PC-9 (cell line): ENCODE data around the gene PPP2CA. TPM values are rescaled to one million over a fixed set of nuclear protein-coding genes. Genes with fewer than 3 reads are reported as not detected.
"Not testable (repeated sequence)": the region's sequence is repeated elsewhere in the genome, so short reads cannot be mapped to it uniquely, and the experiment has no call there.

Experiments
- BruUV-seq: library from RNA; stranded (reverse); fragments of 400-500 nt; replicated peaks from 2 replicates; lab custom pipeline; 2021; lab: Mats Ljungman, UMichigan
- CTCF ChIA-PET: fragments of 300-600 bp; sonication (Branson Sonifier 250); formaldehyde crosslinking; loops from one replicate; lab custom pipeline; 2022; ENCODE audit warnings: antibody characterized with exemption; lab: Charles Lee
- POLR2A ChIA-PET: fragments of 300-600 bp; sonication (Branson Sonifier 250); formaldehyde crosslinking; loops from one replicate; lab custom pipeline; 2022; ENCODE audit warnings: antibody characterized with exemption; ENCODE audit not compliant: unreplicated experiment; lab: Charles Lee
- DNase-seq, 2 experiments: peaks; one replicate each; pipeline versions ENCODE4 v3.0.0 to v3.0.0-alpha.2; 2015 to 2022; ENCODE audit warnings: mixed read lengths in 1 of 2
- H2AFZ ChIP-seq: fragments of 200-600 bp; sonication (generic); 2 replicates; pipeline ENCODE4 v1.8.1; 2017; ENCODE audit warnings: antibody characterized with exemption
- H3F3A ChIP-seq: fragments of 200-600 bp; sonication (generic); 2 replicates; pipeline ENCODE4 v1.8.1; 2017; ENCODE audit warnings: antibody characterized with exemption, mild to moderate bottlenecking, low read depth; ENCODE audit not compliant: insufficient read depth
- H3K27ac ChIP-seq: fragments of 200-600 bp; sonication (generic); 2 replicates; pipeline ENCODE4 v1.6.1; 2016; ENCODE audit warnings: mixed run types
- H3K27me3 ChIP-seq: fragments of 200-600 bp; sonication (generic); 2 replicates; pipeline ENCODE4 v1.6.1; 2016; ENCODE audit warnings: low read depth, mixed run types; ENCODE audit not compliant: insufficient read depth
- H3K36me3 ChIP-seq: fragments of 200-600 bp; sonication (generic); 2 replicates; pipeline ENCODE4 v1.6.1; 2016; ENCODE audit warnings: low read depth, mixed run types
- H3K4me1 ChIP-seq: fragments of 200-600 bp; sonication (generic); replicated peaks from 2 replicates; pipeline ENCODE4 v1.6.1; 2016; ENCODE audit warnings: mixed run types; ENCODE audit not compliant: insufficient read depth
- H3K4me2 ChIP-seq: fragments of 200-600 bp; sonication (generic); 2 replicates; pipeline ENCODE4 v1.6.1; 2017; ENCODE audit warnings: mixed run types
- H3K4me3 ChIP-seq: fragments of 200-600 bp; sonication (generic); 2 replicates; pipeline ENCODE4 v1.6.1; 2016; ENCODE audit warnings: mixed run types
- H3K79me2 ChIP-seq: fragments of 200-600 bp; sonication (generic); 2 replicates; pipeline ENCODE4 v1.6.1; 2017; ENCODE audit warnings: low read depth, mixed run types
- H3K9me2 ChIP-seq: fragments of 200-600 bp; sonication (generic); 2 replicates; pipeline ENCODE4 v1.8.1; 2017; ENCODE audit warnings: mild to moderate bottlenecking; ENCODE audit not compliant: insufficient read depth
- H3K9me3 ChIP-seq: fragments of 200-600 bp; sonication (generic); 2 replicates; pipeline ENCODE4 v1.8.1; 2016; ENCODE audit warnings: low read depth; ENCODE audit not compliant: insufficient read depth
- H4K20me1 ChIP-seq: fragments of 200-600 bp; sonication (generic); 2 replicates; pipeline ENCODE4 v1.8.1; 2017; ENCODE audit not compliant: insufficient read depth
- EZH2 ChIP-seq: fragments of 200-600 bp; sonication (generic); IDR thresholded peaks from 2 replicates; pipeline ENCODE4 v1.8.0; 2017; ENCODE audit warnings: antibody characterized with exemption, low read depth
- intact Hi-C: fragments of 100-400 bp; cut with micrococcal nuclease; formaldehyde crosslinking; loops from one replicate; pipeline ENCODE4 v1.10.0; 2022; ENCODE audit not compliant: unreplicated experiment
- total RNA-seq: library from RNA; stranded (reverse); gene quantifications from 2 replicates; pipeline ENCODE4 v1.2.3, GENCODE V29; 2021
- TF ChIP-seq, protein P1 (sequence below): fragments of 200-600 bp; sonication (generic); conservative IDR thresholded peaks from 2 replicates; pipeline ENCODE4 v1.6.1; 2017; ENCODE audit warnings: mixed run types, antibody characterized with exemption, mild to moderate bottlenecking, moderate library complexity

The PPP2CA gene
- total RNA-seq, 1 experiment from 2014 or later = 149 TPM

DNA sequence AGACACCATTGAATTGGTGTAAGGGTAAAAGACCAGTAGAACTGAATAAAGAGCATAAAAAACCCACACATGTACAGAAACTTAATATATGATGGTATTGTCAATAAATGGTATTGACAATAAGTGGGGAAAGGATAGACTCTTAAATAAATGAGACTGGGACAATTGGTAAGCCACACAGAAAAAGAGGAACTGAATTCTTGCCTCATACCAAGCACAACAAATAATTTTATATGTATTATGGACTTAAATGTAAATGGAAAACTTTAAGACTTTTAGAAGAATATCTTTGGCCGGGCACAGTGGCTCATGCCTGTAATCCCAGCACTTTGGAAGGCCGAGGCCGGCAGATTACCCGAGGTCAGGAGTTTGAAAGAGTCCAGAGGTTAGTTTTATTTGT lies 37.9 kb upstream of the PPP2CA start:
- H3K36me3 ChIP-seq = no peaks in the 10 kb centered on the region
- H3K27ac ChIP-seq = no peak overlapping the region
- H3K9me3 ChIP-seq = peaks cover 41% of the 10 kb centered on the region
- H3K79me2 ChIP-seq = no peaks in the 10 kb centered on the region
- TF ChIP-seq, protein P1, sequence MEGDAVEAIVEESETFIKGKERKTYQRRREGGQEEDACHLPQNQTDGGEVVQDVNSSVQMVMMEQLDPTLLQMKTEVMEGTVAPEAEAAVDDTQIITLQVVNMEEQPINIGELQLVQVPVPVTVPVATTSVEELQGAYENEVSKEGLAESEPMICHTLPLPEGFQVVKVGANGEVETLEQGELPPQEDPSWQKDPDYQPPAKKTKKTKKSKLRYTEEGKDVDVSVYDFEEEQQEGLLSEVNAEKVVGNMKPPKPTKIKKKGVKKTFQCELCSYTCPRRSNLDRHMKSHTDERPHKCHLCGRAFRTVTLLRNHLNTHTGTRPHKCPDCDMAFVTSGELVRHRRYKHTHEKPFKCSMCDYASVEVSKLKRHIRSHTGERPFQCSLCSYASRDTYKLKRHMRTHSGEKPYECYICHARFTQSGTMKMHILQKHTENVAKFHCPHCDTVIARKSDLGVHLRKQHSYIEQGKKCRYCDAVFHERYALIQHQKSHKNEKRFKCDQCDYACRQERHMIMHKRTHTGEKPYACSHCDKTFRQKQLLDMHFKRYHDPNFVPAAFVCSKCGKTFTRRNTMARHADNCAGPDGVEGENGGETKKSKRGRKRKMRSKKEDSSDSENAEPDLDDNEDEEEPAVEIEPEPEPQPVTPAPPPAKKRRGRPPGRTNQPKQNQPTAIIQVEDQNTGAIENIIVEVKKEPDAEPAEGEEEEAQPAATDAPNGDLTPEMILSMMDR = no peak
- TF ChIP-seq EZH2 = no peak
- no peaks in the 10 kb centered on the region for H3K27me3 ChIP-seq
- intact Hi-C loops = no loop called here
- BruUV-seq = no TSS peak
- no peak overlapping the region for H2AFZ ChIP-seq
- no peak overlapping the region for H3K4me2 ChIP-seq
- H3K9me2 ChIP-seq = no peaks in the 10 kb centered on the region
- H3F3A ChIP-seq = peaks cover 6% of the 10 kb centered on the region; the same call in 1 of the 2 replicates
- no peak for DNase-seq
- peaks cover 9% of the 10 kb centered on the region; the same call in 1 of the 2 replicates for H3K4me1 ChIP-seq
- ChIA-PET POLR2A (no interaction called here), CTCF (interaction anchor here (0.7 kb wide), 1 partner anchor 81 kb away, joined by 3 read pairs; no protein-coding TSS in a partner anchor)
- H4K20me1 ChIP-seq = no peaks in the 10 kb centered on the region
- H3K4me3 ChIP-seq = no peak overlapping the region

DNA sequence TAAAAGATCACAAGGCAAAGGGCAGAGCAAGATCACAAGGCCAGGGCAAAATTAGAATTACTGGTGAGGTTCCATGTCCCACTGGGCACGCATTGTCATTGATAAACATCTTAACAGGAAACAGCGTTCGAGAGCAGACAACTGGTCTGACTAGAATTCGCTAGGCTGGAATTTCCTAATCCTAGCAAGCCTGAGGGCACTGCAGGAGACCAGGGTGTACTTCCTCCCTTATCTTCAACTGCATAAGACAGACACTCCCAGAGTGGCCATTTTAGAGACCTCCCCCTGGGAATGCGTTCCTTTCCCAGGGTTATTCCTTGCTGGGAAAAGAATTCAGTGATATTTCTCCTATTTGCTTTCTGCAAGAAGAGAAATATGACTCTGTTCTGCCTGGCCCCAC lies 36.8 kb upstream of the PPP2CA start:
- H3K4me3 ChIP-seq, H3K79me2 ChIP-seq, BruUV-seq, H2AFZ ChIP-seq, H3K9me2 ChIP-seq, H4K20me1 ChIP-seq, CTCF ChIA-PET, H3K36me3 ChIP-seq, H3K4me2 ChIP-seq, intact Hi-C loops, H3K27me3 ChIP-seq, H3F3A ChIP-seq, POLR2A ChIA-PET, H3K4me1 ChIP-seq, H3K27ac ChIP-seq: not testable (repeated sequence)
- peaks cover 41% of the 10 kb centered on the region for H3K9me3 ChIP-seq
- peak in 1 of 2 experiments; percentile 70 for DNase-seq

GRCh38 chr5:134258896-134259295 lies 33.0 kb upstream of the PPP2CA start:
- Histone ChIP-seq H3K9me2 (no peaks in the 10 kb centered on the region), H3K27ac (no peak overlapping the region), H3K4me3 (no peak overlapping the region), H3K27me3 (no peaks in the 10 kb centered on the region), H3K9me3 (peaks cover 27% of the 10 kb centered on the region), H3K36me3 (no peaks in the 10 kb centered on the region), H3K79me2 (no peaks in the 10 kb centered on the region), H3K4me1 (peaks cover 4% of the 10 kb centered on the region), H4K20me1 (no peaks in the 10 kb centered on the region), H3K4me2 (no peak overlapping the region), H3F3A (peaks cover 9% of the 10 kb centered on the region; the same call in 1 of the 2 replicates), H2AFZ (no peak overlapping the region)
- ChIA-PET POLR2A (no interaction called here), CTCF (no interaction called here)
- intact Hi-C loops = no loop called here
- BruUV-seq = no TSS peak
- TF ChIP-seq EZH2 = no peak
- TF ChIP-seq, protein P1 = no peak
- no peak for DNase-seq

DNA sequence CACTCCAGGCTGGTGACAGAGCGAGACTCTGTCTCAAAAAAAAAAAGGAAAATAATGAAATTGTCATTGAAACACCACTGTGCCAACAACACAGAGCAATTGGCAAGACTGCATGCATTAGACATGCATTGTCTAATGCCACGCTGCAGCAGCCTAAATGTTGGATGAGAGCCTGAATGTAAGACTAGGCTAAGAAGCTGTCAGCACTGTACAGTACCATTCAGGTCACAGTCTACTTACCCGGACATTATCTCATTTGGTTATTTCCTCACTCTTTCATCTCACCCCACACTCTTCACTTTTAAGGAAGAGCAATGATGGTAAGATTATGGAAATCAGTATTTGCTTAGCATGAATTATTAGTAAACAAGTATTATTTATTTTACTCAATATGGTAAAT lies 31.3 kb upstream of the PPP2CA start:
- Histone ChIP-seq H3K79me2 (no peaks in the 10 kb centered on the region), H3K4me3 (no peak overlapping the region), H3K9me2 (no peaks in the 10 kb centered on the region), H2AFZ (no peak overlapping the region), H3K27ac (no peak overlapping the region), H3K27me3 (no peaks in the 10 kb centered on the region), H3K9me3 (peaks cover 10% of the 10 kb centered on the region), H4K20me1 (no peaks in the 10 kb centered on the region), H3K36me3 (no peaks in the 10 kb centered on the region), H3K4me1 (peaks cover 22% of the 10 kb centered on the region), H3F3A (peaks cover 11% of the 10 kb centered on the region; the same call in 1 of the 2 replicates), H3K4me2 (no peak overlapping the region)
- BruUV-seq = no TSS peak
- ChIA-PET POLR2A (no interaction called here), CTCF (no interaction called here)
- intact Hi-C loops = no loop called here
- DNase-seq = no peak
- no peak for TF ChIP-seq EZH2
- TF ChIP-seq, protein P1 = no peak
